HepG2 (cell line): Measurements from ENCODE around the gene UBR7. TPM values are rescaled to one million over a fixed set of nuclear protein-coding genes. Genes with fewer than 3 reads are reported as not detected.

Source experiments
- ATAC-seq: fragments of 200-7000 bp; cut with Tn5 transposase; 3 replicates; pipeline ENCODE4 v1.9.1; 2020; ENCODE audit warnings: mild to moderate bottlenecking, moderate library complexity
- Bru-seq: library from RNA; stranded (reverse); fragments of 400-500 nt; gene quantifications from one replicate; lab custom pipeline; 2021; lab: Mats Ljungman, UMichigan
- BruChase-seq, 2 experiments: library from RNA; stranded (reverse); fragments of 400-500 nt; gene quantifications; one replicate each; lab custom pipeline; 2021; lab: Mats Ljungman, UMichigan
- BruUV-seq: library from RNA; stranded (reverse); fragments of 400-500 nt; replicated peaks from 2 replicates; lab custom pipeline; 2021; lab: Mats Ljungman, UMichigan
- CTCF ChIA-PET: fragments of 300-600 bp; formaldehyde crosslinking; extraction: SDS; loops from one replicate; lab custom pipeline; 2021; ENCODE audit warnings: low total read pairs, inconsistent platforms, low intra/inter-chr PET ratio; lab: Yijun Ruan, JAX
- POLR2A ChIA-PET: fragments of 350-600 bp; sonication (Branson Sonifier 250); formaldehyde crosslinking; loops from one replicate; lab custom pipeline; 2020; ENCODE audit warnings: antibody characterized with exemption, inconsistent platforms; lab: Yijun Ruan, JAX
- DNase-seq: peaks from one replicate; pipeline ENCODE4 v3.0.0-alpha.2; 2015; ENCODE audit warnings: low spot score
- FAIRE-seq: peaks from 3 replicates; lab custom pipeline; 2011; peaks lifted over from hg19 to GRCh38; lab: Jason Lieb, UNC
- H2AFZ ChIP-seq: one replicate; pipeline ENCODE4 v1.6.1; 2011; ENCODE audit warnings: low read length, inconsistent platforms
- H3K27ac ChIP-seq: fragments of 300-600 bp; 3 replicates; pipeline ENCODE4 v1.8.0; 2011; ENCODE audit warnings: mixed run types, mild to moderate bottlenecking, mixed read lengths, low read length, inconsistent platforms; ENCODE audit not compliant: insufficient read depth; ENCODE audit errors: extremely low read length
- H3K27me3 ChIP-seq, 2 experiments: fragments of 200-600 bp in 1 of 2; 2 replicates in 1 of 2; 3 replicates in 1 of 2; pipeline versions ENCODE4 v1.6.0 to v1.8.0; 2011; ENCODE audit warnings: low read length in 2 of 2, mild to moderate bottlenecking in 2 of 2, moderate library complexity in 2 of 2, inconsistent platforms in 1 of 2; ENCODE audit not compliant: insufficient read depth in 2 of 2, control insufficient read depth in 1 of 2
- H3K36me3 ChIP-seq, 2 experiments: fragments of 200-600 bp in 1 of 2; replicated peaks in 1 of 2; 2 replicates in 1 of 2; 3 replicates in 1 of 2; pipeline versions ENCODE4 v1.5.1 to v1.8.0; 2011; ENCODE audit warnings: low read length in 2 of 2, inconsistent platforms in 1 of 2; ENCODE audit not compliant: insufficient read depth in 2 of 2, control insufficient read depth in 1 of 2
- H3K4me1 ChIP-seq: 2 replicates; pipeline ENCODE4 v1.5.1; 2012; ENCODE audit warnings: low read length, inconsistent platforms; ENCODE audit not compliant: insufficient read depth
- H3K4me2 ChIP-seq: 2 replicates; pipeline ENCODE4 v1.6.0; 2011; ENCODE audit warnings: low read depth, low read length, inconsistent platforms
- H3K4me3 ChIP-seq, 3 experiments: fragments of 200-600 bp in 1 of 3; sonication (generic), shearing (Covaris generic) in 1 of 3; replicated peaks in 1 of 3; 2 replicates each; pipeline ENCODE4 v1.5.1; 2011 to 2016; ENCODE audit warnings: low read length in 3 of 3, inconsistent platforms in 2 of 3, low read depth in 2 of 3, mild to moderate bottlenecking in 2 of 3, control low read depth in 1 of 3, mixed read lengths in 1 of 3; ENCODE audit not compliant: insufficient read depth in 1 of 3
- H3K79me2 ChIP-seq: one replicate; pipeline ENCODE4 v1.6.1; 2011; ENCODE audit warnings: low read length, inconsistent platforms; ENCODE audit not compliant: insufficient read depth
- H3K9ac ChIP-seq: 2 replicates; pipeline ENCODE4 v1.6.0; 2011; ENCODE audit warnings: mild to moderate bottlenecking, low read depth, low read length, inconsistent platforms; ENCODE audit not compliant: insufficient read depth
- H3K9me3 ChIP-seq: 2 replicates; pipeline ENCODE4 v1.5.1; 2012; ENCODE audit warnings: mild to moderate bottlenecking, low read length
- H4K20me1 ChIP-seq: 2 replicates; pipeline ENCODE4 v1.6.0; 2011; ENCODE audit warnings: inconsistent platforms, mild to moderate bottlenecking, low read length, moderate library complexity; ENCODE audit not compliant: insufficient read depth
- AHR ChIP-seq: IDR thresholded peaks from 2 replicates; pipeline ENCODE4 v1.6.1; 2018; ENCODE audit warnings: missing genetic modification reagents, missing compliant biosample characterization
- ELF4 ChIP-seq: sonication (generic); formaldehyde crosslinking; IDR thresholded peaks from 2 replicates; pipeline ENCODE4 v1.5.0; 2020; ENCODE audit warnings: missing genetic modification reagents, mild to moderate bottlenecking, moderate library complexity, borderline replicate concordance
- GATA4 ChIP-seq: sonication (generic); IDR thresholded peaks from 2 replicates; pipeline ENCODE4 v1.6.1; 2016; ENCODE audit warnings: antibody characterized with exemption, low read depth, borderline replicate concordance
- HES4 ChIP-seq: sonication (generic); formaldehyde crosslinking; IDR thresholded peaks from 2 replicates; pipeline ENCODE4 v1.9.0; 2021; ENCODE audit warnings: mild to moderate bottlenecking, missing genetic modification reagents, borderline replicate concordance
- HNRNPLL ChIP-seq: fragments of 200-400 bp; formaldehyde crosslinking; IDR thresholded peaks from 2 replicates; pipeline ENCODE4 v1.6.1; 2017; ENCODE audit warnings: mild to moderate bottlenecking, low read depth, low read length; ENCODE audit not compliant: poor library complexity, severe bottlenecking
- NCOA5 ChIP-seq: sonication (generic); formaldehyde crosslinking; IDR thresholded peaks from 2 replicates; pipeline ENCODE4 v1.4.0; 2020; ENCODE audit warnings: missing genetic modification reagents
- NFE2L1 ChIP-seq: sonication (generic); formaldehyde crosslinking; IDR thresholded peaks from 2 replicates; pipeline ENCODE4 v1.4.0; 2020; ENCODE audit warnings: missing genetic modification reagents, mild to moderate bottlenecking, borderline replicate concordance
- ONECUT2 ChIP-seq: sonication (generic); formaldehyde crosslinking; IDR thresholded peaks from 2 replicates; pipeline ENCODE4 v1.4.0; 2020; ENCODE audit warnings: missing genetic modification reagents
- SP5 ChIP-seq: IDR thresholded peaks from 2 replicates; pipeline ENCODE4 v1.6.1; 2016; ENCODE audit warnings: low read depth, borderline replicate concordance
- ZFY ChIP-seq: sonication (generic); formaldehyde crosslinking; IDR thresholded peaks from 2 replicates; pipeline ENCODE4 v1.4.0; 2020; ENCODE audit warnings: missing genetic modification reagents
- ZNF431 ChIP-seq: sonication (generic); formaldehyde crosslinking; IDR thresholded peaks from 2 replicates; pipeline ENCODE4 v1.9.0; 2022; ENCODE audit warnings: missing genetic modification reagents, low read depth, mild to moderate bottlenecking, borderline replicate concordance
- ZSCAN22 ChIP-seq: sonication (generic); formaldehyde crosslinking; IDR thresholded peaks from 2 replicates; pipeline ENCODE4 v1.4.0; 2020; ENCODE audit warnings: mild to moderate bottlenecking, missing genetic modification reagents
- WGBS: methylation state at CpG from one replicate; pipeline ENCODE4 v1.1.6; 2017; ENCODE audit warnings: low lambda C conversion rate; 5-methylcytosine and 5-hydroxymethylcytosine counted together
- in situ Hi-C: cut with HindIII; loops from 2 replicates; pipeline ENCODE4 v1.10.0; 2017; ENCODE audit warnings: low pct_unique_long_range_greater_than_20kb; ENCODE audit not compliant: extremely low pct_ligation_motif_present
- intact Hi-C: fragments of 100-400 bp; cut with micrococcal nuclease; formaldehyde crosslinking; loops from one replicate; pipeline ENCODE4 v1.10.0; 2022; ENCODE audit not compliant: unreplicated experiment
- long read RNA-seq, 2 experiments: library from RNA in 1 of 2; library from polyadenylated mRNA in 1 of 2; stranded (forward) in 1 of 2; unstranded in 1 of 2; transcript quantifications; one replicate each; pipeline ENCODE4 v2.0.0, GENCODE V29; 2019 to 2022
- polyA minus RNA-seq, 3 experiments: library from RNA; depleted of rRNA, polyadenylated mRNA; stranded (reverse); fragments of >200 nt; gene quantifications; 2 replicates each; pipeline ENCODE4 v1.2.3, GENCODE V29; 2011; ENCODE audit warnings: low replicate concordance in 1 of 3
- polyA plus RNA-seq, 8 experiments: library from polyadenylated mRNA; depleted of rRNA in 3 of 8; stranded (reverse) in 7 of 8; unstranded in 1 of 8; fragments of >200 nt; fragmentation: Illumina TruSeq in 4 of 8; extraction: Trizol in 4 of 8; gene quantifications; 2 replicates each; pipeline versions ENCODE4 v1.2.1 to v1.2.3, GENCODE V29; 2011 to 2016; ENCODE audit warnings: low read depth in 4 of 8, missing spikeins in 1 of 8, mixed read lengths in 1 of 8; ENCODE audit not compliant: insufficient read depth in 1 of 8
- total RNA-seq, 5 experiments: library from RNA; depleted of rRNA; stranded (reverse); fragments of >200 nt; fragmentation: Illumina TruSeq; extraction: Trizol; gene quantifications; 2 replicates each; pipeline ENCODE4 v1.2.3, GENCODE V29; 2016; ENCODE audit warnings: low read depth in 1 of 5
- TF ChIP-seq, protein P1 (sequence below): sonication (generic); formaldehyde crosslinking; IDR thresholded peaks from 2 replicates; pipeline ENCODE4 v1.5.0; 2020; ENCODE audit warnings: missing genetic modification reagents

Gene UBR7, protein sequence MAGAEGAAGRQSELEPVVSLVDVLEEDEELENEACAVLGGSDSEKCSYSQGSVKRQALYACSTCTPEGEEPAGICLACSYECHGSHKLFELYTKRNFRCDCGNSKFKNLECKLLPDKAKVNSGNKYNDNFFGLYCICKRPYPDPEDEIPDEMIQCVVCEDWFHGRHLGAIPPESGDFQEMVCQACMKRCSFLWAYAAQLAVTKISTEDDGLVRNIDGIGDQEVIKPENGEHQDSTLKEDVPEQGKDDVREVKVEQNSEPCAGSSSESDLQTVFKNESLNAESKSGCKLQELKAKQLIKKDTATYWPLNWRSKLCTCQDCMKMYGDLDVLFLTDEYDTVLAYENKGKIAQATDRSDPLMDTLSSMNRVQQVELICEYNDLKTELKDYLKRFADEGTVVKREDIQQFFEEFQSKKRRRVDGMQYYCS
- total RNA-seq (2016; rRNA removed; fragmentation: Illumina TruSeq; extraction: Trizol) = 19.7 and 35.5 TPM in 2 replicates
- total RNA-seq (2016; cell fraction: cytosol; rRNA removed; fragmentation: Illumina TruSeq; extraction: Trizol; ENCODE audit: low read depth) = 2.1 and 2.3 TPM in 2 replicates
- total RNA-seq (2016; cell fraction: insoluble cytoplasmic fraction; rRNA removed; fragmentation: Illumina TruSeq; extraction: Trizol) = 20.8 and 37.3 TPM in 2 replicates
- 9.5 and 11.1 TPM in 2 replicates for total RNA-seq (2016; cell fraction: membrane; rRNA removed; fragmentation: Illumina TruSeq; extraction: Trizol)
- 10.5 and 10.7 TPM in 2 replicates for total RNA-seq (2016; cell fraction: nucleus; rRNA removed; fragmentation: Illumina TruSeq; extraction: Trizol)
- 8.5 and 11.0 TPM in 2 replicates for polyA plus RNA-seq (2011; rRNA removed)
- 6.5 and 8.1 TPM in 2 replicates for polyA plus RNA-seq (2011; cell fraction: cytosol; rRNA removed)
- polyA plus RNA-seq (2011; cell fraction: nucleus; rRNA removed) = 6.4 and 6.8 TPM in 2 replicates
- 6.1 and 10.7 TPM in 2 replicates for polyA plus RNA-seq (2012)
- 1.8 and 2.0 TPM in 2 replicates for polyA plus RNA-seq (2016; cell fraction: cytosol; fragmentation: Illumina TruSeq; extraction: Trizol; ENCODE audit: low read depth)
- 34.6 and 35.6 TPM in 2 replicates for polyA plus RNA-seq (2016; cell fraction: insoluble cytoplasmic fraction; fragmentation: Illumina TruSeq; extraction: Trizol; ENCODE audit: low read depth)
- 5.7 and 6.7 TPM in 2 replicates for polyA plus RNA-seq (2016; cell fraction: membrane; fragmentation: Illumina TruSeq; extraction: Trizol; ENCODE audit: low read depth)
- polyA plus RNA-seq (2016; cell fraction: nucleus; fragmentation: Illumina TruSeq; extraction: Trizol; ENCODE audit: insufficient read depth, low read depth) = 15.4 and 15.7 TPM in 2 replicates
- polyA minus RNA-seq (2011; rRNA and poly(A)+ RNA removed; ENCODE audit: low replicate concordance) = 6.6 and 21.0 TPM in 2 replicates
- polyA minus RNA-seq (2011; cell fraction: cytosol; rRNA and poly(A)+ RNA removed) = 6.9 and 11.5 TPM in 2 replicates
- polyA minus RNA-seq (2011; cell fraction: nucleus; rRNA and poly(A)+ RNA removed) = 7.5 and 8.0 TPM in 2 replicates
- percentile 47 among the genes with signal in this experiment for Bru-seq, nascent RNA
- percentile 68 among the genes with signal in this experiment for BruChase-seq, experiment 1, labeled RNA remaining after a 6-hour chase
- BruChase-seq, experiment 2, labeled RNA remaining after a 2-hour chase = percentile 60 among the genes with signal in this experiment
- long read RNA-seq, experiment 1, transcript UBR7-201 (11 exons, 3,694 nt) = major isoform, 16 of 19 reads
- long read RNA-seq, experiment 1, partial matches to known transcripts = 0 of 19 reads
- long read RNA-seq, experiment 1, other reads (novel, unspliced or antisense) = 3 of 19 reads
- long read RNA-seq, experiment 2, partial matches to known transcripts = 0 of 15 reads
- long read RNA-seq, experiment 2, other reads (novel, unspliced or antisense) = 10 of 15 reads

DNA sequence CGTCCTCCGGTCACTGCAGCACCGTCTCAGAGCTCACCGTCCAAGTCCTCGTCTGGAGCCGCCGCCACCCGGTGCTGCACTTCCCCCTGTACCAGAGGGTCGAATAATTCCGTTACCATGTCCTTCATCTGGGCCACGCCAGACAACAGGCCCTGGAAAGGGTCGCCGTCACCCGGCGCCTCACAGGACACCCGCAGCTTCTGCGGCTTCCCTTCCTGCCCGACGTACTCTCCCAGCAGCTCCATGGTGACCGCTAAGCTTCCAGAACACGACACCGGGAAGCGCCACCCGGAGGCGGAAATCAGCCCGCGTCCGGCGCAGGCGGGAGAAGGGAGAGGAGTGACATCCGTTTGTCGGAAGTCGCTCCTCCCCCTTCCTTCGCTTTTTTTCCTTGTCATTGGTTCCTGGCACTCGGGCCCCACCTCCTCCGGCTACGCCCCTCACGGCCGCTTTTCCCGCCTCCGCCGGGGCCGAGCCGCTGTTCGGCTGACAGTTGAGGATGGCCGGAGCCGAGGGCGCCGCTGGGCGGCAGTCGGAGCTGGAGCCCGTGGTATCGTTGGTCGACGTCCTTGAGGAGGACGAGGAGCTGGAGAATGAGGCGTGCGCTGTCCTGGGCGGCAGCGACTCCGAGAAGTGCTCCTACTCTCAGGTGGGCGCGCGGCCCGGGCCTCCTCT lies at the start of gene UBR7, which contains the start of gene GON7:
TSS of gene UBR7 (plus strand) at position 464 of the 675 bp plus-strand sequence. CDS start at position 500, 36 bp downstream.
TSS of gene GON7 (minus strand) at position 273 of the 675 bp plus-strand sequence. CDS start at position 245, 28 bp downstream.
- WGBS = under 1% methylated on average over 27 of the region's 65 CpGs
- Histone ChIP-seq H3K79me2 (peaks cover 20% of the 10 kb centered on the region), H3K9ac (peak within 1 kb of the TSS; percentile 85), H3K4me3 (peak within 1 kb of the TSS; percentile 77 to 98 (median 92)), H3K4me2 (peak within 1 kb of the TSS; percentile 88), H3K4me1 (peaks cover 29% of the 10 kb centered on the region), H3K27me3 (no peaks in the 10 kb centered on the region; a peak in 1 of 5 replicates), H4K20me1 (no peaks in the 10 kb centered on the region), H3K27ac (peak within 1 kb of the TSS; percentile 87), H2AFZ (peak within 1 kb of the TSS; percentile 81), H3K36me3 (peaks cover under 1 to 1% of the 10 kb centered on the region in 2 experiments; a peak in 2 of 5 replicates), H3K9me3 (no peaks in the 10 kb centered on the region)
- peak; percentile 96 for ATAC-seq
- intact Hi-C loops (loop anchor here (2.0 to 5.0 kb wide), 3 partner anchors 22 to 125 kb away; partner anchors contain the start of genes BTBD7, LYSET and MOAP1), in situ Hi-C loops (no loop called here)
- DNase-seq = peak; percentile 96
- CTCF ChIA-PET = interaction anchor here (1.1 to 1.8 kb wide), 2 partner anchors 94 to 336 kb away, joined by 3 to 6 read pairs; no protein-coding TSS in a partner anchor
- peak; percentile 81 for FAIRE-seq
- POLR2A ChIA-PET = interaction anchor here (0.7 to 2.7 kb wide), 7 partner anchors 12 to 244 kb away, joined by 3 to 26 read pairs (median 3); partner anchors contain the start of genes LYSET and MOAP1
- no TSS peak for BruUV-seq
- peak; percentile 78 for TF ChIP-seq ZFY (CRISPR knock-in tag)
- no peak for TF ChIP-seq ONECUT2 (CRISPR knock-in tag)
- no peak for TF ChIP-seq AHR
- TF ChIP-seq NCOA5 (CRISPR knock-in tag) = no peak
- no peak for TF ChIP-seq NFE2L1 (CRISPR knock-in tag)
- TF ChIP-seq ZSCAN22 = 0 out of 2 replicates have a peak, but pooled peaks have one; percentile 52
- peak; percentile 92 for TF ChIP-seq HNRNPLL
- no peak; the same call in none of the 2 replicates for TF ChIP-seq HES4 (CRISPR knock-in tag)
- peak; percentile 66 for TF ChIP-seq SP5 (CRISPR knock-in tag)
- TF ChIP-seq GATA4 = no peak
- TF ChIP-seq ELF4 = peak; percentile 87
- TF ChIP-seq, protein P1, sequence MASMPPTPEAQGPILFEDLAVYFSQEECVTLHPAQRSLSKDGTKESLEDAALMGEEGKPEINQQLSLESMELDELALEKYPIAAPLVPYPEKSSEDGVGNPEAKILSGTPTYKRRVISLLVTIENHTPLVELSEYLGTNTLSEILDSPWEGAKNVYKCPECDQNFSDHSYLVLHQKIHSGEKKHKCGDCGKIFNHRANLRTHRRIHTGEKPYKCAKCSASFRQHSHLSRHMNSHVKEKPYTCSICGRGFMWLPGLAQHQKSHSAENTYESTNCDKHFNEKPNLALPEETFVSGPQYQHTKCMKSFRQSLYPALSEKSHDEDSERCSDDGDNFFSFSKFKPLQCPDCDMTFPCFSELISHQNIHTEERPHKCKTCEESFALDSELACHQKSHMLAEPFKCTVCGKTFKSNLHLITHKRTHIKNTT = no peak
- TF ChIP-seq ZNF431 (CRISPR knock-in tag) = no peak; the same call in 1 of the 2 replicates
